Gastrocnemius medialis (tissue), 4 donors: ENCODE measurements around the gene CDH4.

Source experiments
- CTCF ChIP-seq, 5 experiments: fragments of 450-650 bp in 3 of 5; fragments of 200-600 bp in 2 of 5; sonication (generic) in 2 of 5; IDR thresholded peaks in 4 of 5; conservative IDR thresholded peaks in 1 of 5; 1 replicate in 4 of 5; 2 replicates in 1 of 5; pipeline ENCODE4 v1.5.1; 2016 to 2019; ENCODE audit warnings: antibody characterized with exemption in 5 of 5, mild to moderate bottlenecking in 3 of 5, moderate library complexity in 3 of 5
- POLR2A ChIP-seq, 2 donors: fragments of 450-650 bp; IDR thresholded peaks; one replicate each; pipeline ENCODE4 v1.6.1; 2017; ENCODE audit warnings: antibody characterized with exemption in 2 of 2, mild to moderate bottlenecking in 2 of 2, moderate library complexity in 2 of 2

GRCh38 chr20:61940491-61940890, 688.4 kb downstream of the CDH4 start:
- TF ChIP-seq CTCF (IDR thresholded peaks at IDR 0.05 in 4 of 5, conservative IDR thresholded peaks at IDR 0.05 in 1 of 5) (no peak), POLR2A (IDR thresholded peaks at IDR 0.05) (no peak)
